ENCODE data around the gene TNFSF11.

Gene TNFSF11

GRCh38 chr13:42594481-42595252 is 20.7 kb downstream of the TNFSF11 start:
- H3K4me1 ChIP-seq (ENCODE audit: control insufficient read depth in 2 of 2, insufficient read depth in 1 of 2, low read depth in 1 of 2, low read length in 2 of 2), result peaks cover 0 to 1% of the 10 kb centered on the region in 2 donors
- H2BK120ac ChIP-seq (ENCODE audit: low read depth, low read length), result no peak overlapping the region
- H3K23ac ChIP-seq (ENCODE audit: low read depth, low read length, poor library complexity), result no peak overlapping the region
- no peak overlapping the region for H3K18ac ChIP-seq (ENCODE audit: low read length)
- no peaks in the 10 kb centered on the region for H3K79me1 ChIP-seq (ENCODE audit: low read depth, low read length)
- no peak overlapping the region for H4K8ac ChIP-seq (ENCODE audit: low read depth, low read length)
- H3K9ac ChIP-seq (ENCODE audit: low read depth, low read length, poor library complexity), result no peak overlapping the region
- no peak overlapping the region for H3K4ac ChIP-seq (ENCODE audit: low read length)
- no peak overlapping the region for H2AFZ ChIP-seq (ENCODE audit: low read length)
- no peak overlapping the region for H2BK5ac ChIP-seq (ENCODE audit: low read length)
- no peak overlapping the region for H3K27ac ChIP-seq (replicated peaks; ENCODE audit: low read length)
- peak; percentile 71 for DNase-seq (ENCODE audit: low spot score)
- H3K4me2 ChIP-seq (ENCODE audit: insufficient read depth, low read length, poor library complexity, severe bottlenecking), result no peak overlapping the region
- H3K9me3 ChIP-seq (replicated peaks in 1 of 2; ENCODE audit: control insufficient read depth in 2 of 2, insufficient read depth in 1 of 2, low read depth in 1 of 2, low read length in 2 of 2), result no peaks in the 10 kb centered on the region
- no peaks in the 10 kb centered on the region for H3K27me3 ChIP-seq (ENCODE audit: control insufficient read depth in 3 of 3, insufficient read depth in 3 of 3, low read depth in 1 of 3, low read length in 3 of 3)
- no peak overlapping the region for H4K91ac ChIP-seq (ENCODE audit: low read depth, low read length, poor library complexity)
- no peak overlapping the region for H2BK12ac ChIP-seq (ENCODE audit: low read length)
- no peak overlapping the region for H3K14ac ChIP-seq (ENCODE audit: low read length)
- no peaks in the 10 kb centered on the region for H3K36me3 ChIP-seq (replicated peaks in 1 of 2; ENCODE audit: control insufficient read depth in 2 of 2, insufficient read depth in 2 of 2, low read length in 2 of 2)
- H2BK15ac ChIP-seq (ENCODE audit: low read length), result no peak overlapping the region
- no peak overlapping the region for H2AK5ac ChIP-seq (ENCODE audit: low read depth, low read length)
- WGBS, 2 donors (ENCODE audit: extremely low coverage in 2 of 2, insufficient read length in 2 of 2, insufficient replicate concordance in 1 of 2), result no CpG with 5 or more reads among the region's 7 CpGs
- H3K4me3 ChIP-seq (ENCODE audit: low read length in 2 of 2), result no peak overlapping the region

GRCh38 chr13:42595253-42595571 is 21.3 kb downstream of the TNFSF11 start:
- no peaks in the 10 kb centered on the region for H3K36me3 ChIP-seq (replicated peaks in 1 of 2; ENCODE audit: control insufficient read depth in 2 of 2, insufficient read depth in 2 of 2, low read length in 2 of 2)
- peak overlapping the region; percentile 68 for H3K18ac ChIP-seq (ENCODE audit: low read length)
- H2BK12ac ChIP-seq (ENCODE audit: low read length), result no peak overlapping the region
- H3K79me1 ChIP-seq (ENCODE audit: low read depth, low read length), result no peaks in the 10 kb centered on the region
- no peak overlapping the region for H3K27ac ChIP-seq (replicated peaks; ENCODE audit: low read length)
- H3K14ac ChIP-seq (ENCODE audit: low read length), result no peak overlapping the region
- no CpG with 5 or more reads among the region's 4 CpGs for WGBS, 2 donors (ENCODE audit: extremely low coverage in 2 of 2, insufficient read length in 2 of 2, insufficient replicate concordance in 1 of 2)
- no peak overlapping the region for H3K23ac ChIP-seq (ENCODE audit: low read depth, low read length, poor library complexity)
- no peak overlapping the region for H3K4ac ChIP-seq (ENCODE audit: low read length)
- H4K8ac ChIP-seq (ENCODE audit: low read depth, low read length), result no peak overlapping the region
- H3K4me3 ChIP-seq (ENCODE audit: low read length in 2 of 2), result no peak overlapping the region
- H3K27me3 ChIP-seq (ENCODE audit: control insufficient read depth in 3 of 3, insufficient read depth in 3 of 3, low read depth in 1 of 3, low read length in 3 of 3), result no peaks in the 10 kb centered on the region
- no peak overlapping the region for H4K91ac ChIP-seq (ENCODE audit: low read depth, low read length, poor library complexity)
- no peak overlapping the region for H3K4me2 ChIP-seq (ENCODE audit: insufficient read depth, low read length, poor library complexity, severe bottlenecking)
- H3K4me1 ChIP-seq (ENCODE audit: control insufficient read depth in 2 of 2, insufficient read depth in 1 of 2, low read depth in 1 of 2, low read length in 2 of 2), result peaks cover 0 to 1% of the 10 kb centered on the region in 2 donors
- peak overlapping the region; percentile 40 for H2BK15ac ChIP-seq (ENCODE audit: low read length)
- H2AFZ ChIP-seq (ENCODE audit: low read length), result no peak overlapping the region
- H3K9me3 ChIP-seq (replicated peaks in 1 of 2; ENCODE audit: control insufficient read depth in 2 of 2, insufficient read depth in 1 of 2, low read depth in 1 of 2, low read length in 2 of 2), result no peaks in the 10 kb centered on the region
- H2BK120ac ChIP-seq (ENCODE audit: low read depth, low read length), result no peak overlapping the region
- H2AK5ac ChIP-seq (ENCODE audit: low read depth, low read length), result no peak overlapping the region
- peak overlapping the region; percentile 26 for H3K9ac ChIP-seq (ENCODE audit: low read depth, low read length, poor library complexity)
- no peak for DNase-seq (ENCODE audit: low spot score)
- no peak overlapping the region for H2BK5ac ChIP-seq (ENCODE audit: low read length)

- Histone ChIP-seq H3K23ac (ENCODE audit: low read depth, low read length, poor library complexity) (no peak overlapping the region), H3K14ac (ENCODE audit: low read length) (no peak overlapping the region), H3K27me3 (ENCODE audit: control insufficient read depth in 3 of 3, insufficient read depth in 3 of 3, low read depth in 1 of 3, low read length in 3 of 3) (no peaks in the 10 kb centered on the region), H3K18ac (ENCODE audit: low read length) (no peak overlapping the region), H3K4me2 (ENCODE audit: insufficient read depth, low read length, poor library complexity, severe bottlenecking) (no peak overlapping the region), H3K9ac (ENCODE audit: low read depth, low read length, poor library complexity) (no peak overlapping the region), H3K27ac (replicated peaks; ENCODE audit: low read length) (no peak overlapping the region), H2BK12ac (ENCODE audit: low read length) (no peak overlapping the region), H4K91ac (ENCODE audit: low read depth, low read length, poor library complexity) (no peak overlapping the region), H2BK5ac (ENCODE audit: low read length) (no peak overlapping the region), H3K36me3 (replicated peaks in 1 of 2; ENCODE audit: control insufficient read depth in 2 of 2, insufficient read depth in 2 of 2, low read length in 2 of 2) (no peaks in the 10 kb centered on the region), H3K4me3 (ENCODE audit: low read length in 2 of 2) (no peak overlapping the region), H2AK5ac (ENCODE audit: low read depth, low read length) (no peak overlapping the region), H3K4me1 (ENCODE audit: control insufficient read depth in 2 of 2, insufficient read depth in 1 of 2, low read depth in 1 of 2, low read length in 2 of 2) (peaks cover 0 to 1% of the 10 kb centered on the region in 2 donors), H2BK15ac (ENCODE audit: low read length) (no peak overlapping the region), H3K9me3 (replicated peaks in 1 of 2; ENCODE audit: control insufficient read depth in 2 of 2, insufficient read depth in 1 of 2, low read depth in 1 of 2, low read length in 2 of 2) (no peaks in the 10 kb centered on the region), H3K4ac (ENCODE audit: low read length) (no peak overlapping the region), H2AFZ (ENCODE audit: low read length) (no peak overlapping the region), H3K79me1 (ENCODE audit: low read depth, low read length) (no peaks in the 10 kb centered on the region), H4K8ac (ENCODE audit: low read depth, low read length) (no peak overlapping the region), H2BK120ac (ENCODE audit: low read depth, low read length) (no peak overlapping the region)
- no peak for DNase-seq (ENCODE audit: low spot score)
- no CpG with 5 or more reads among the region's 4 CpGs for WGBS, 2 donors (ENCODE audit: extremely low coverage in 2 of 2, insufficient read length in 2 of 2, insufficient replicate concordance in 1 of 2)
These were observed 23.6 kb downstream of the TNFSF11 start for GRCh38 chr13:42597505-42597904.

- H2AK5ac ChIP-seq (ENCODE audit: low read depth, low read length), result no peak overlapping the region
- H2AFZ ChIP-seq (ENCODE audit: low read length), result no peak overlapping the region
- H2BK120ac ChIP-seq (ENCODE audit: low read depth, low read length), result no peak overlapping the region
- no peak overlapping the region for H3K4ac ChIP-seq (ENCODE audit: low read length)
- H3K27me3 ChIP-seq (ENCODE audit: control insufficient read depth in 3 of 3, insufficient read depth in 3 of 3, low read depth in 1 of 3, low read length in 3 of 3), result no peaks in the 10 kb centered on the region
- H2BK15ac ChIP-seq (ENCODE audit: low read length), result no peak overlapping the region
- H3K4me1 ChIP-seq (ENCODE audit: control insufficient read depth in 2 of 2, insufficient read depth in 1 of 2, low read depth in 1 of 2, low read length in 2 of 2), result no peaks in the 10 kb centered on the region
- H4K91ac ChIP-seq (ENCODE audit: low read depth, low read length, poor library complexity), result no peak overlapping the region
- no peak overlapping the region for H3K14ac ChIP-seq (ENCODE audit: low read length)
- no peak overlapping the region for H3K27ac ChIP-seq (replicated peaks; ENCODE audit: low read length)
- no peaks in the 10 kb centered on the region for H3K79me1 ChIP-seq (ENCODE audit: low read depth, low read length)
- no peak overlapping the region for H3K9ac ChIP-seq (ENCODE audit: low read depth, low read length, poor library complexity)
- H3K4me3 ChIP-seq (ENCODE audit: low read length in 2 of 2), result no peak overlapping the region
- H2BK5ac ChIP-seq (ENCODE audit: low read length), result no peak overlapping the region
- no CpG with 5 or more reads among the region's 1 CpG for WGBS, 2 donors (ENCODE audit: extremely low coverage in 2 of 2, insufficient read length in 2 of 2, insufficient replicate concordance in 1 of 2)
- DNase-seq (ENCODE audit: low spot score), result no peak
- no peak overlapping the region for H3K23ac ChIP-seq (ENCODE audit: low read depth, low read length, poor library complexity)
- no peaks in the 10 kb centered on the region for H3K9me3 ChIP-seq (replicated peaks in 1 of 2; ENCODE audit: control insufficient read depth in 2 of 2, insufficient read depth in 1 of 2, low read depth in 1 of 2, low read length in 2 of 2)
- H2BK12ac ChIP-seq (ENCODE audit: low read length), result no peak overlapping the region
- H3K36me3 ChIP-seq (replicated peaks in 1 of 2; ENCODE audit: control insufficient read depth in 2 of 2, insufficient read depth in 2 of 2, low read length in 2 of 2), result no peaks in the 10 kb centered on the region
- no peak overlapping the region for H4K8ac ChIP-seq (ENCODE audit: low read depth, low read length)
- H3K18ac ChIP-seq (ENCODE audit: low read length), result no peak overlapping the region
- no peak overlapping the region for H3K4me2 ChIP-seq (ENCODE audit: insufficient read depth, low read length, poor library complexity, severe bottlenecking)
These were observed 27.0 kb downstream of the TNFSF11 start for GRCh38 chr13:42600943-42601342.
